ENCODE results near the gene OPN1SW.

The OPN1SW gene

DNA sequence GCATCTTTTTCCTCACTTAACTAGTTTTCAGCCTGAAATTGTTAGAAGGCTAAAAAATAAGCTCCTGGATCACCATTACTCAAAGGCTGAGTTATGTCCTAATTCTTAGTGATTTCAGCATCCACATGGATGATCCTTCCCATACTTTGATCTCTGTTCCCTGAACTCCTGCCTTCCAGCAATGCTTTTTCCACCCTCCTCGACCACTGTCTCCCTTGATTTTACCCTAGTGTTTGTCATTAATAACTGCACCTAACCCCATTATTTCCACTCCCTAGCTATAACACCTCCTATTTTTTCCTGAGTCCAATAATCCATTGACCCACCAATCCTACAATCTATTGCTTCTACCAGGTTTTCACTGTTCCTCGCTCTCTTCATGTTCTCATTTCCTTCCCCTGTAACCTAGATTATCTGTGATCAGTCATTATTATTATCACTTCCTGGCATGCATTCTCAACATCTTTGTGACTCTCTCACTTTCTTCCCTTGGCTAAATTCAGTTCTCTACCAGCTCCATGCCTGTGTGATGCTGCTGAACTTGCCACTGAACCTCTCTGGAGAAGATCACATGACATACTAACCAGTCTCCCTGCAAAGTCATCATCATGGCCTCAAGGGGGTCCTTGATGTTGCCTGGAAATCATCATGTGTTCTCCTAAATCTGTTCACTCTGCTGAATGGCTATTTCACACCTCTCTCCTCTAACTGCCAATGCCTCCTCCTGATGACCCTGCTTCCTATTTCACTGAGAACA, 42.9 kb downstream of the OPN1SW start:
- DNase-seq (ENCODE audit: low read depth): no peak

DNA sequence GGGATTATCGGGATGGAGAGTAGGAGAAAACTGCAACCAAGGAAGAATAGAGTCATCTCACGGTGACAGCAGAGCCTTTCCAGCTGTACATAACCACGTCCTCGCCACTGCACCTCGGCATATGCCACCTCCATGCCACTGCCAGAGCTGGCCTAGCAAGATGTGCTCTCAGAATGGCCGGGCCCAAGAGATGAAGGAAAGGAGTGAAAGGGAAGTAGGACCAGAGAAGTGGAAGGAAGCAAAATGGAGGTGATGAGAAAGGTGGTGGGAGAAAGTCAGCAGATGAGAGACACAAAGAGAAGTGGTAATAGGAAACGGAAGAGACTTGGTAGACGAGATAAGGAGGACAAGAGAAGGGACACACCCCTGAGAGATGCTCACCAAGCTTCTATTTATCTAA, 44.4 kb downstream of the OPN1SW start:
- DNase-seq (ENCODE audit: low read depth): no peak

DNA sequence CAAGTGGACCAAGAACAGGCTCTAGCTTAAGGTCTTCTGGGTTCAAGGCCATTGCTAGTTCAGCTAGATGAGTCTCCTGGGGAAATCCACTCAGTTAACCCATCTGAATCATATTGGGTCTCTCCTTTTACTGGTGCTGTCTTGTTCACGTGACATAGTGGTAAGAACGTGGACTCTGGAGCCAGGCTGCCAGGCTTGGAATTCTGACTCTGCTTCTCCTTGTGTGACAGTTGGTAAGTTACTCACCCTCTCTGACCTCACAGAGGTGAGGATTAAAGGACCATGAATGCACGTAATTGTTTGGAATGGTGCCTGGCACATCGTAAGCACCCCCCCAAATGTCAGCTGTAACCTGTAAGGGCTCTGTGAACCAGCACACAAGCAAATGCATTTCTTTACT, 46.1 kb downstream of the OPN1SW start:
- no peak for DNase-seq (ENCODE audit: low read depth)

DNA sequence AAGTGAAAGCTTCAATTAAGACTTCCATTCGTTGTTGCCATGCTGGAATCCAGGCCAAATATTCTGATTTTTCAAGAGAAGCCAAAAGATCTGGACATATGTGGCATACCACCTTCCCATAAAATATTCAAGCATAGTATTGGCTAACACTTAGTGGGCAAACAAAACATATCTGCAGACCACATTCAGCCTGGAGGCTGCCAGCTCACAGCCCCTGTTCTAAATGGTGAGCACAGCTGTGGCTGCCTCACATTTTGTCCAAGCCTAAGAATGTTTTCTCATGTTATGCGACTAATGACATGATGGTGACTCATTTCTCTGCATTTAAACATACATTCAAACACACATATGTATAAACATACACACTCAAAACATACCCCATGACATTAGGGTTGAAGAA, 47.0 kb downstream of the OPN1SW start:
- DNase-seq (ENCODE audit: low read depth): no peak

DNA sequence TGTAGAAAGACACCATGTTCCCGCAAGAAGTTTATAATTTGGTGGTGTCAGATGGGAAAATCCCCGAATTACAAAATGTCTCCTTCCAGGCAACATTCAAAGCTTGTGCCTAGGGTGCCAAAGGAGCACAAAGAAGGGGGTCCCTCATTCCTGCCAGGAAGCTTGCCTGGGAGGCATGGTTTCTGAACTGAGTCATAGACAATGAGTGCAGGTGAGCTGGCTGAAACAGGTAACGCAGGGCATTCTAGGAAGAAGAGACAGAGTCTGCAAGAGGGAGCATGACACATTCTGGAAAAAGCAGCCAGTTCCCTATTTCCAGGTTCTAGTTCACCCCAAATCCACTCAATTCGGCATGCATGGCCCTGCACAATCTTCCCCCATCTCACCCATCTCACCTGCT, 48.4 kb downstream of the OPN1SW start:
- DNase-seq (ENCODE audit: low read depth): no peak

DNA sequence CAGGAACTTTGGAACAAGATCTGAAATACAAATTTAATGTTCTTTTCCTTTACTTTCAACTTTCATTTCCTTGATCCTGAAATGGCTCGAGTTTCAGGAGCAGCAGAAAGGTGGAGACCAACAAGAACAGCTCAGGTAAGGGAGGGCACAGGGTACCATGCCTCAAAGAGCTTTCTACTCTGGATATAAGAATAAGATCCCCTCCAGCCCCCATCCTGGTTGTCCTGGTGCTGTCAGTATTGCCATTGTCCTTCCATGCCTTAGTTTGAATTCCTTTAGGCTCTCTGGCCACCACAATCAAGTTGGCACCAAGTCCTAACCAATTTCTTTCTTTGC, 48.9 kb downstream of the OPN1SW start:
- DNase-seq (ENCODE audit: low read depth): no peak

DNA sequence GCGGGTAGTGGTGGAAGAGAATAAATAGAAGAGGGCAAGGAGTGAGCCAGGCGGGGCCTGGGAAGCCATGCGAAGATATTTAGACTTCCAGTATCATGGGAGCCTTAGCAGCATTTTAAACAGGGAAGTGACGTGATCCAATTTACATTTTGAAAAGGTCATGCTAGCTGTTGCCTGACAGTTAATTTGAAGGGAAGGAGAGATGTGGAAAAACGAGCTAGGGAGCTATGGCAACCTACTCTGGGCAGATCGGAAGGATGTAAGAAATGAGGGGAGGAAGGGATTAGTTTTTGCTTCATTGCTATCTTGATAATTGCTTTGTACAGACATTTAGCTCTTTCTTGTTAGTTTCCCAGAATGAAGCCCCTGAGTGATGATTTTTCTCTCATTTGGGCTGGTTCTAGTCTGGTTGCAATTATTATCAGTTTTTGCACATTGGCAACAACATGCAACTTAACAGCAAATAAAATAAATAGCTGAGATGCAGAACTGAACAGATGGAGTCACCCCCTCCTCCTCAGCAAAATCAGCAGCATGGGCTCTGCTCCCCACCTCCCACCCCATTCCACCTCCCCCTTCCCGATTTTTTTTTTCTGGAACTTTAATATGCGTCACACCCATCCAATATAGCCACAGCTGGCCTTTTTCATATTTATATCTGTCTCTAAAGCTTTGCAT, 49.4 kb downstream of the OPN1SW start:
- DNase-seq (ENCODE audit: low read depth): no peak

DNA sequence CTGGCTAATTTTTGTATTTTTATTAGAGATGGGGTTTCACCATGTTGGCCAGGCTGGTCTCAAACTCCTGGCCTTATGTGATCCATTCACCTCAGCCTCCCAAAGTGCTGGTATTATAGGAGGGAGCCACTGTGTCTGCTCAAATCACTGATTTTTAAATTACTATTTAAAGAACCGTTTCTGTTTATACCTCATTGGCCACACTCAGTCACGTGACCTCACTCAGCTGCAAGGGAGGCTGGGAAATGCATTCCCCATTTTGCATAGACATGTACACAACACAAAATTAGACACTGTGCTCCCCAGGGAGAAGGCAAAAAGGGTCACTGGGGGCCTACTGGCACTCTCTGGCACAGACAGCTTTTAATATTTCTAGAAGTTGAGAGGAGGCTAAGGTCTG, 50.1 kb downstream of the OPN1SW start:
- DNase-seq (ENCODE audit: low read depth): no peak

DNA sequence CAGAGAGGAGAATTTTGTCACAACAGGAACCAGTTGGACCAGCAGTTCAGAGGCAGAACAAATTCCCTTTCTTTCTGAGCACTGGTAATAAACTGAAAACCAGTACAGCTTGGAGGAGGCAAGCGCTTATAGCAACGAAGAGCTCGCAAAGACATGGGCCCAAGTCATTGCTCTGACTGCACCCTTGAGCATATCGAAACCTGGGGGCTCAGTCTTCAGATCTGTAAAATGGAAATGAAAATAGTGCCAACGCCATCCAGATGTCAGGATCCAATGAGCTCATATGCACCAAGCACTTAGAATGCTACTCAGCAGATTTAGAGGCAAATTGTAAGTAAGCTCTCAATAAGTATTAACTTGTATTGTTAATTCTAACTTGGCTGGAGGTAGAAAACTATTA, 50.9 kb downstream of the OPN1SW start:
- DNase-seq (ENCODE audit: low read depth): no peak
